H1 (cell line): ENCODE data around the gene ATOH8. TPM values are rescaled to one million over a fixed set of nuclear protein-coding genes. Genes with fewer than 3 reads are reported as not detected.

Source experiments
- CBX8 ChIP-seq: fragments of 300-800, 300-1000 bp; sonication (generic); IDR thresholded peaks from 2 replicates; pipeline ENCODE4 v1.7.1; 2016; ENCODE audit warnings: low read depth, low read length, borderline replicate concordance
- FOSL1 ChIP-seq: IDR thresholded peaks from 2 replicates; pipeline ENCODE4 v1.6.1; 2011; ENCODE audit warnings: mild to moderate bottlenecking, low read depth, low read length, moderate library complexity; ENCODE audit not compliant: insufficient read depth
- KDM5A ChIP-seq: fragments of 200-600 bp; IDR thresholded peaks from 2 replicates; pipeline ENCODE4 v1.7.1; 2012; ENCODE audit warnings: mild to moderate bottlenecking, low read length, inconsistent platforms, mixed read lengths
- NRF1 ChIP-seq: IDR thresholded peaks from 2 replicates; pipeline ENCODE4 v1.6.1; 2011; ENCODE audit warnings: mild to moderate bottlenecking, low read depth, low read length, improper control_type of control experiment
- POLR2A ChIP-seq, 2 experiments: IDR thresholded peaks; 1 replicate in 1 of 2; 2 replicates in 1 of 2; pipeline ENCODE4 v1.6.1; 2011; ENCODE audit warnings: low read depth in 2 of 2, low read length in 2 of 2, mild to moderate bottlenecking in 2 of 2; ENCODE audit errors: control extremely low read depth in 1 of 2
- RXRA ChIP-seq: IDR thresholded peaks from 2 replicates; pipeline ENCODE4 v1.6.1; 2011; ENCODE audit warnings: low read depth, mild to moderate bottlenecking, low read length, moderate library complexity; ENCODE audit not compliant: insufficient read depth
- SRF ChIP-seq: IDR thresholded peaks from 2 replicates; pipeline ENCODE4 v1.6.1; 2011; ENCODE audit warnings: mild to moderate bottlenecking, low read depth, low read length, moderate library complexity
- YY1 ChIP-seq: IDR thresholded peaks from 2 replicates; pipeline ENCODE4 v1.6.1; 2011; ENCODE audit warnings: low read depth, mild to moderate bottlenecking, low read length
- polyA plus RNA-seq, 7 experiments: library from polyadenylated mRNA; depleted of rRNA in 3 of 7; stranded (reverse) in 5 of 7; unstranded in 2 of 7; fragments of >200 nt in 5 of 7; fragments of 200-250 nt in 2 of 7; gene quantifications; 1 replicate in 5 of 7; 2 replicates in 1 of 7; 4 replicates in 1 of 7; pipeline versions ENCODE4 v1.2.1 to v1.2.3, GENCODE V29; 2011 to 2013; ENCODE audit warnings: missing spikeins in 2 of 7, mixed read lengths in 2 of 7
- total RNA-seq: library from RNA; stranded (reverse); fragmentation: NEBNext Ultra II Directional; extraction: Animal tissue kit (Norgen Biotek cat#: 25700); gene quantifications from 2 replicates; pipeline ENCODE4 v1.2.1, GENCODE V29; 2021
- TF ChIP-seq, protein P1 (sequence below): fragments of 300-600 bp; sonication (generic); IDR thresholded peaks from 2 replicates; pipeline ENCODE4 v1.7.1; 2012; ENCODE audit warnings: low read length, moderate library complexity, mild to moderate bottlenecking, inconsistent platforms; ENCODE audit not compliant: insufficient replicate concordance
- TF ChIP-seq, protein P2 (sequence below): IDR thresholded peaks from 2 replicates; pipeline ENCODE4 v1.6.1; 2012; ENCODE audit warnings: inconsistent platforms

The ATOH8 gene
- total and polyA plus RNA-seq, 2 of the 8 experiments (the other 6 are each of a cell fraction or from before 2014, with no cell fraction given) = 0.50 to 0.53 TPM

DNA sequence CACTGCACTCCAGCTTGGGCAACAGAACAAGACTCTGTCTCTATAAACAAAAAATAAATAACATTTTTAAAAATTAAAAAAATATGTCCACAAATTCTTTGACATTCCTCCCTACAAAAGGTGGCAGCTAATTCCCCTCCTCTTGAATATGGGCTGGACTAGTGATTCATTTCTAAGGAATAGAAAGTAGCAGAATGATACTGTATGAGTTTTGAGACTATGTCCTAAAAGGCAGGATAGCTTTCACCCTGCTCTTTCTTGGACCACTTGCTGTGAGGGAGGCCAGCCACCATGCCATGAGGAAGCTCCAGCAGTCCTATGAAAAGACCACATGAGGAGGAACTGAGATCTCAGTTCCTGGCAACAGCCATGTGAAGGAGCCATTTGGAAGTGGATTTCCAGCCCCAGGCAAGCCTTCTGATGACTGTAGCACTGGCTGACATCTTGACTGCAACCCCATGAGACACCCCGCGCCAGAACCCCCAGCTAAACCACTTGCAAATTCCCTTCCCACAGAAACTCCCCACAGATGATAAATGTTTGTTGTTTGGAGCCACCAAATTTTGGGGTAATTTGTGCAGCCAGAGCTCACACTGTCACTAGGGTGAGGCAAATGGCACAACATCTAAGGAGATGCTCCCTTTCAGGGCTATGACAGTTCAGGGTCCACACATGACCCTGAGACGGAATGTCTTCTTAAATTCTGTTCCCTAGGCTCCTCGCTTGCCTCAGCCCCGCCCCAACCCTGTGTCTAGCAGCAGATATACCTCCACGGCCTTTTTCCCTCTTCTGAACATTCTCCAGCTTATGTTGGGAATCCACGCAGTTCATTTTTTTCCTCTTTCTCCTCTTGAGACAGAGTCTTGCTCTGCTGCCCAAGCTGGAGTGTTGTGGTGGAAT lies 17.1 kb upstream of the ATOH8 start (continued):
- TF ChIP-seq, protein P1, sequence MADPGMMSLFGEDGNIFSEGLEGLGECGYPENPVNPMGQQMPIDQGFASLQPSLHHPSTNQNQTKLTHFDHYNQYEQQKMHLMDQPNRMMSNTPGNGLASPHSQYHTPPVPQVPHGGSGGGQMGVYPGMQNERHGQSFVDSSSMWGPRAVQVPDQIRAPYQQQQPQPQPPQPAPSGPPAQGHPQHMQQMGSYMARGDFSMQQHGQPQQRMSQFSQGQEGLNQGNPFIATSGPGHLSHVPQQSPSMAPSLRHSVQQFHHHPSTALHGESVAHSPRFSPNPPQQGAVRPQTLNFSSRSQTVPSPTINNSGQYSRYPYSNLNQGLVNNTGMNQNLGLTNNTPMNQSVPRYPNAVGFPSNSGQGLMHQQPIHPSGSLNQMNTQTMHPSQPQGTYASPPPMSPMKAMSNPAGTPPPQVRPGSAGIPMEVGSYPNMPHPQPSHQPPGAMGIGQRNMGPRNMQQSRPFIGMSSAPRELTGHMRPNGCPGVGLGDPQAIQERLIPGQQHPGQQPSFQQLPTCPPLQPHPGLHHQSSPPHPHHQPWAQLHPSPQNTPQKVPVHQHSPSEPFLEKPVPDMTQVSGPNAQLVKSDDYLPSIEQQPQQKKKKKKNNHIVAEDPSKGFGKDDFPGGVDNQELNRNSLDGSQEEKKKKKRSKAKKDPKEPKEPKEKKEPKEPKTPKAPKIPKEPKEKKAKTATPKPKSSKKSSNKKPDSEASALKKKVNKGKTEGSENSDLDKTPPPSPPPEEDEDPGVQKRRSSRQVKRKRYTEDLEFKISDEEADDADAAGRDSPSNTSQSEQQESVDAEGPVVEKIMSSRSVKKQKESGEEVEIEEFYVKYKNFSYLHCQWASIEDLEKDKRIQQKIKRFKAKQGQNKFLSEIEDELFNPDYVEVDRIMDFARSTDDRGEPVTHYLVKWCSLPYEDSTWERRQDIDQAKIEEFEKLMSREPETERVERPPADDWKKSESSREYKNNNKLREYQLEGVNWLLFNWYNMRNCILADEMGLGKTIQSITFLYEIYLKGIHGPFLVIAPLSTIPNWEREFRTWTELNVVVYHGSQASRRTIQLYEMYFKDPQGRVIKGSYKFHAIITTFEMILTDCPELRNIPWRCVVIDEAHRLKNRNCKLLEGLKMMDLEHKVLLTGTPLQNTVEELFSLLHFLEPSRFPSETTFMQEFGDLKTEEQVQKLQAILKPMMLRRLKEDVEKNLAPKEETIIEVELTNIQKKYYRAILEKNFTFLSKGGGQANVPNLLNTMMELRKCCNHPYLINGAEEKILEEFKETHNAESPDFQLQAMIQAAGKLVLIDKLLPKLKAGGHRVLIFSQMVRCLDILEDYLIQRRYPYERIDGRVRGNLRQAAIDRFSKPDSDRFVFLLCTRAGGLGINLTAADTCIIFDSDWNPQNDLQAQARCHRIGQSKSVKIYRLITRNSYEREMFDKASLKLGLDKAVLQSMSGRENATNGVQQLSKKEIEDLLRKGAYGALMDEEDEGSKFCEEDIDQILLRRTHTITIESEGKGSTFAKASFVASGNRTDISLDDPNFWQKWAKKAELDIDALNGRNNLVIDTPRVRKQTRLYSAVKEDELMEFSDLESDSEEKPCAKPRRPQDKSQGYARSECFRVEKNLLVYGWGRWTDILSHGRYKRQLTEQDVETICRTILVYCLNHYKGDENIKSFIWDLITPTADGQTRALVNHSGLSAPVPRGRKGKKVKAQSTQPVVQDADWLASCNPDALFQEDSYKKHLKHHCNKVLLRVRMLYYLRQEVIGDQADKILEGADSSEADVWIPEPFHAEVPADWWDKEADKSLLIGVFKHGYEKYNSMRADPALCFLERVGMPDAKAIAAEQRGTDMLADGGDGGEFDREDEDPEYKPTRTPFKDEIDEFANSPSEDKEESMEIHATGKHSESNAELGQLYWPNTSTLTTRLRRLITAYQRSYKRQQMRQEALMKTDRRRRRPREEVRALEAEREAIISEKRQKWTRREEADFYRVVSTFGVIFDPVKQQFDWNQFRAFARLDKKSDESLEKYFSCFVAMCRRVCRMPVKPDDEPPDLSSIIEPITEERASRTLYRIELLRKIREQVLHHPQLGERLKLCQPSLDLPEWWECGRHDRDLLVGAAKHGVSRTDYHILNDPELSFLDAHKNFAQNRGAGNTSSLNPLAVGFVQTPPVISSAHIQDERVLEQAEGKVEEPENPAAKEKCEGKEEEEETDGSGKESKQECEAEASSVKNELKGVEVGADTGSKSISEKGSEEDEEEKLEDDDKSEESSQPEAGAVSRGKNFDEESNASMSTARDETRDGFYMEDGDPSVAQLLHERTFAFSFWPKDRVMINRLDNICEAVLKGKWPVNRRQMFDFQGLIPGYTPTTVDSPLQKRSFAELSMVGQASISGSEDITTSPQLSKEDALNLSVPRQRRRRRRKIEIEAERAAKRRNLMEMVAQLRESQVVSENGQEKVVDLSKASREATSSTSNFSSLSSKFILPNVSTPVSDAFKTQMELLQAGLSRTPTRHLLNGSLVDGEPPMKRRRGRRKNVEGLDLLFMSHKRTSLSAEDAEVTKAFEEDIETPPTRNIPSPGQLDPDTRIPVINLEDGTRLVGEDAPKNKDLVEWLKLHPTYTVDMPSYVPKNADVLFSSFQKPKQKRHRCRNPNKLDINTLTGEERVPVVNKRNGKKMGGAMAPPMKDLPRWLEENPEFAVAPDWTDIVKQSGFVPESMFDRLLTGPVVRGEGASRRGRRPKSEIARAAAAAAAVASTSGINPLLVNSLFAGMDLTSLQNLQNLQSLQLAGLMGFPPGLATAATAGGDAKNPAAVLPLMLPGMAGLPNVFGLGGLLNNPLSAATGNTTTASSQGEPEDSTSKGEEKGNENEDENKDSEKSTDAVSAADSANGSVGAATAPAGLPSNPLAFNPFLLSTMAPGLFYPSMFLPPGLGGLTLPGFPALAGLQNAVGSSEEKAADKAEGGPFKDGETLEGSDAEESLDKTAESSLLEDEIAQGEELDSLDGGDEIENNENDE = no peak
- TF ChIP-seq NRF1 (no peak), CBX8 (no peak), FOSL1 (no peak), RXRA (no peak), YY1 (no peak), POLR2A (IDR thresholded peaks at IDR 0.05; ENCODE audit: control extremely low read depth in 1 of 2, low read depth in 2 of 2, low read length in 2 of 2) (no peak), KDM5A (no peak), SRF (no peak)
- TF ChIP-seq, protein P2, sequence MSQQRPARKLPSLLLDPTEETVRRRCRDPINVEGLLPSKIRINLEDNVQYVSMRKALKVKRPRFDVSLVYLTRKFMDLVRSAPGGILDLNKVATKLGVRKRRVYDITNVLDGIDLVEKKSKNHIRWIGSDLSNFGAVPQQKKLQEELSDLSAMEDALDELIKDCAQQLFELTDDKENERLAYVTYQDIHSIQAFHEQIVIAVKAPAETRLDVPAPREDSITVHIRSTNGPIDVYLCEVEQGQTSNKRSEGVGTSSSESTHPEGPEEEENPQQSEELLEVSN = no peak
